ENCODE results near the gene ESR1.
"Not testable (repeated sequence)": the region's sequence is repeated elsewhere in the genome, so short reads cannot be mapped to it uniquely, and the experiment has no call there.

ESR1 gene

DNA sequence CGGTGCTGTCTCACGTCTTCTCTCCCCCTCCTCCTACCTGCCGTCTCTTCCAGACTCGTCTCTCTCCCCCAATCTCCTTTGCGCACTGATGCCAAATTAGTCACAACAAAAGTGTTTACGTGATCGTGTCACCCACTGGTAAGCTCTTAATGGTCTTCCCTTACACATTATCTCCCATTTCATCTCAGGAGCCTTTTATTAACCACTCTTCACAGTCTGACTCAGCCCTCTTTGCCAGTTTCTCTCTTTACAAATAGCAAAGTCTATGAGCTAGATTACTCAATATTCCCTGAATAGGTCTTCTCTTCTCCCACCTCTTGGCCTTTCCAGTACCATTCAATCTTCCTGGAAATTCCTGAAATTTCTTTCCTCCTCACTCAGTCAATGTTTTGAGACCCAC, 247.0 kb downstream of the ESR1 start:
- no peak for DNase-seq (ENCODE audit: low read depth in 2 of 2)

DNA sequence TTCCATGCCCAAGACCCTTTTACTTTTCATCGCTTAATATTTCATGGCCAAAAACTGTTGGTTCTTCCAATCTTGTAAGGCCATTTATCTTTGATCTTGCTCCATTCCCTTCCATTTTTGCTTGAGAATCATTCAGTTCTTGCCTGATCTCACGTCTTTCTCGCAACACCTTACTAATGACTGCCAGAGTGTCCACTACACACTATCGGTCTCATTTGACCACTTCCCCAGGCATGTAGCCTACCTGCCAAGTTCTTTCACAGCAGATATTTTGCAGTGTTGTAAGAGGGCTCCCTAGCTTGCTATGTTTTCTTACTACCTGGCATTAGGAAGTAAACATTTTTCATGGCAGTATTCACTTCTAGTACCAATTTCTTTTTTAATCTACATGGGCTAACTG, 248.0 kb downstream of the ESR1 start:
- no peak for DNase-seq (ENCODE audit: low read depth in 2 of 2)

DNA sequence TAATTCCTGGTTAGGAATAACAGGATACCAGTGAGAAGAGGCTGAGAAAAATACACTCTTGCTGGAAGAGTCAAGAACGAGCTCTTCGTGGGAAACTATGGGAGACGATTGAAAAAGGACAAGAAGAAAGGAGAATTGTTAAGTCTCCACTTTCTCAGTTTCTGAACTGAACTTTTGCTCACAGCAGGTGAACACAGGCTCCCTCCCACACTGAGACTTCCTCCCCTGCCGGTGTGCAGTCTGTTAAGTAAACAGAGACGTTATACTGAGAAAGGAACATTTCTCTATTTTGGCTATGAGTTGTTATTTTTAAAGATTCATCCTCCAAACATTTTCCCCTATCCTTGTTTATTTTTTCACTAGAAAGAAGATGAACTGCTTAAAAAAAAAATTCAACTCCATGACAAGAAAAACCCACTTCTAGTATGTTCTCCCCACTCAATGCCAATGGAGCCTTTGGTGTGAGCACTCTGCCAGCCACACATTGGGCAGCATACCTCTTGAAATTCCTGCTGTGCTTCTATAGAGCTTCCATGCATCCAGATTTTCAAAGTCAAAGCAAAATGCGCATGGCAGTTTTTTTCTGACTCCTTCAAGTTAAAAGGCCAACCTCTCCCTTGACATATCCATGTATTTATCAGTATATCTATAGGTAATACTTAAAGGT, 250.5 kb downstream of the ESR1 start:
- DNase-seq (ENCODE audit: low read depth in 2 of 2): no peak

DNA sequence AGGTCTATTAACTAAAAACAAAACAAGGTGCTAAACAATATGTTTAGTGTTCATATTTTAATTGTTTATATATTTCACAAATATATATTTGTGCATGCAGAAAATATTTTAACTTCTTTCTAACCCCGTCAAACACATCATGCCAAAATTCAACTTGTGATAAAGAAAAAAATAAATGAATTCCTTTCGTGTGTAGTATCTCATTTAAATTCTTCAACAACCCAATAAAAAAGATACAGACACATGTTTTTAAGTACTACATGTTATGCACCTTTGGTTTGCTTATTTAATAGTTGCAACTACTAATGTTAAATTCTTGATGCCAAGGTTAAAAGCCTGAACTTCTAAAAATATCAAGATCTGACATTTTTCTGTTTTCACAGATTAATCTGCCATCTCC, 252.4 kb downstream of the ESR1 start:
- DNase-seq (ENCODE audit: low read depth in 2 of 2): no peak

DNA sequence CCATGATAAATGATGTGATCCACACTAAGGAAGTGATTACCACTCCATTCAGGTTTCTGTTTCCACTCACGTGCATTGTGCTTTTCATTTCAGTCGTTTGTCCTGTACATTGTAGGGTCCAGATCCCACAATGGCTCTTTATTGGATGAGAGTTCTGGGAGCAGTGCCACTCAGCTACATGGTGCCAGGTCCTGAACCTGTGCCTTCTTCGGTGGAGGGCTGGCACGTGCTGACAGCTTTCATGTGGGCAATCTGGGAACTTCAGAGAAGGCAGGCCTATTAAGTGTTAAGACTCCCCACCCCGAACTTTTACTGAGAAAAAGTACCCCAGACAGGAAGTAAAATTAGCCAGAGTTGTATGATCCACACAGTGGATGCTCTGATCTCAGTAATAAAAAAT, 255.0 kb downstream of the ESR1 start:
- DNase-seq (ENCODE audit: low read depth in 2 of 2): no peak

DNA sequence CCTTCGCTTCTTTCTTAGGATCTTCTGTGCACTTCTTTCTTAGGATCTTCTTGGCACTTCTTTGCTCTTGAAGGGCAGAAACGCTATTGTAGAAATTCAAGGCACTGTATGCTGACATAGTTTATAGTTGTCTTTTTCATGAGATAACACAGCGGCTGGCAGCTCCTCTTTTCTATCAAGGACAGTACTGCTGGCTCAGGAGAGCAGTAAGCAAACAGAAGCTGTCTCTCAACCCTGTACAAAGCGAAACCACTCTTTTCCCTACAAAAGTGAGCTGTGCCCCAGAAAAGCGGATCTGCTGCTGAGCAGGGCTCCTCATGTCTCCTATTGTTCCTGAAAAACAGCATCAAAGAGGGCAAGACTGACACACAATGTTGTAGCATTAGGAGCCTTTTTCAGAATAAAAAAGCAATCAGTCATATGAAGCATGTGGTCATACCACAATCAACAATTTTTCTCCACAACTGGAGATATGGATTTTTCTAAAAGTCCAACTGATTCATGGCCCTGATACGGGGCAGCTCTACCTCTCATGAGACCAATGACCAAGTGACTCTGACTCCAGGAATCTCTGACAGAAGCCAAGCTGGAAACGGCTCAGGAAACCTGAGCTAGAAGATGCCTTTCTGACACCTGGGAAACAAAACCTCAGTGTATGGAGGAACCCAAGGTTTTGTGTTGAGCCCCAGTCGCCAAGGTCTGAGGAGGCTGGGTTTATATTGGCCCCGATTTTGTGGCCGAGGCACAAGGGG, 255.9 kb downstream of the ESR1 start:
- DNase-seq (ENCODE audit: low read depth in 2 of 2): no peak

DNA sequence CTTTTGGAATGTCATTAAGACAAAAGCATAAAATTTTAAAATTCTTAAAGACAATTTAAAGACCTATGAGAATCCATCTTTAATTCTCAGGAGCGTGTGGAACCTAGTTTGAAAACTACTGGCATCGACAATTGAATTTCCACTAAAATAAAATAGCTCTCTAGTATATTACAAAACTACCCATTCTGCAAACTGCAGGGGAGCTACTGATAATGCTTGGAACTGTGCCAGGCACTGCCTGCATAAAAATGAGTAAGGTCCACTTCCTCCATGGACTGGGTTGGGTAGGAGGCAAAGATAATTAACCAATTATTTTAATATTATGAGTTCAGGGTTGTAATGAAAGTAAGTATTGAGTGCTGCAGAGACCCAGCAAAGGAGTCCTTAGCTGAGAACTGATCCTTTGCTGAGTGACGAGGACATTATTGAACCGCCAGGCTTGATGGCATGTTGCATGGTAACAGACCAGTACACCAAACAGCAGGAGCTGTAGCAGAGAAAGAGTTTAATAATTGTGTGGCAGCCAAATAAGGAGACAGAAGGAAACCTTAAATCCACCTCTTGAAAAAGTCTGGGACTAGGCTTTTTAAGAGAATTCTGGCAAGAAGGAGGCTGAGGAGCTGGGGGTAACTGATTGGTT, 261.3 kb downstream of the ESR1 start:
- DNase-seq (ENCODE audit: low read depth in 2 of 2): no peak

DNA sequence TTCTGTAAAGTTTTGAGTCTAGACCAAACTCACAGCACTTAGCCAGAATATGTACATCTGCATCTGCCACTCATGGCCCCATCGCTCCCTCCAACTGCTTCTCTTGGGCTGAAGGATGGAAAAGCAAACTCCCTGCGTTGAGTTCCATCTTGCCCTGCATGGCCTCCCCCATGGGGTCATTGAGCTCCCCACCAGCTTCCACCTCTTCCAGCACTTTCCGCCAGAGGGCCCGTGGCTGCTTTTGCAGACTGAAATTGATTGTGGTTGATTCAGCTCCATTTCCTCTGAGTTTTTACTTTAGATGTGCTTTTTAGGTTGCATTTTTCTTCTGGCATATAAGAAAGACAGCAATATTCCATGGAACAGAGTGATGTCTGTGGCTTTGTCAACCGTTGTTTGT, 263.1 kb downstream of the ESR1 start:
- DNase-seq (ENCODE audit: low read depth in 2 of 2): no peak

DNA sequence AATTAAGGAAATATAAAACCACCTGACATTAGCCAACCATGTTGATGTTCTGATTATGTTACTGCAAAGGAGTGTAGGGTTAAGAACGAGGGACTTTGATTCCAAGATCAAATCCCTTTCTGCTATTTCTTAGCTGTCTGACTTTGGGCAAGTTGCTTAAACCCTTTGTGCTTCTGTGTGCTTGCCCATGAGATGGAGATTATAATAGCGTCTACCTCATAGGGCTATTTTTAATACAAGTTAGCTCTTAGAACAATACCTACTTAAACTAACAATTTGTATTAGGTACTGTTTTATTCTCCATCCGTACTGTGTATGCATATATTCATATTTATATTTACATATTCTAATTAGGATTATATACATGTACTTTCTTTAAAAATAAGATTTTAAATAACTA, 263.8 kb downstream of the ESR1 start:
- no peak for DNase-seq (ENCODE audit: low read depth in 2 of 2)

DNA sequence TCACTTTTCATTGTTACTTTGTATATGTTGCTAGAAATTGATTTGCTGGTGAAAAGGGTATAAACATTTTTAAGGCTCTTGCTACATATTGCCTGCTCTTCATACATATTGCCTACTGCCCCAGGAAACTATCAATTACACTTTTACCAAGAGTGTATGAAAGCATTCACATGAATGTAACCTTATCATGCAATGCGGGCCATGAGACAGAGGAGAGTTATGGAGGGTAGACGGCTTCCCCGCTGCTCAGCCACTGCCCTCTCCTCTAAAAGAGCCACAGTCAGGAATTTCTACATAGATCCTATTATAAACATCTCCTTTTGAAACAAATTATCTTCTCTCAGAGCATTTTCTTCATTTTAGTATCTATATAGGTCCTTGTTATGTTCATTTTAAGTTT, 264.4 kb downstream of the ESR1 start:
- DNase-seq (ENCODE audit: low read depth in 2 of 2): no peak

DNA sequence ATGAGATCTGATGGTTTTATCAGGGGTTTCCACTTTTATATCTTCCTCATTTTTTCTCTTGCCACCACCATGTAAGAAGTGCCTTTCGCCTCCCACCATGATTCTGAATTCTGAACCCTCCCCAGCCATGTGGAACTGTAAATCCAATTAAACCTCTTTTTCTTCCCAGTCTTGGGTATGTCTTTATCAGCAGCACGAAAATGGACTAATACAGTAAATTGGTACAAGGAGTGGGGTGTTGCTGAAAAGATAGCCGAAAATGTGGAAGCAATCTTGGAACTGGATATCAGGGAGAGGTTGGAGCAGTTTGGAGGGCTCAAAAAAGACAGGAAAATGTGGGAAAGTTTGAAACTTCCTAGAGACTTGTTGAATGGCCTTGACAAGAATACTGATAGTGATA, 268.8 kb downstream of the ESR1 start:
- not testable (repeated sequence) for DNase-seq (ENCODE audit: low read depth in 2 of 2)

DNA sequence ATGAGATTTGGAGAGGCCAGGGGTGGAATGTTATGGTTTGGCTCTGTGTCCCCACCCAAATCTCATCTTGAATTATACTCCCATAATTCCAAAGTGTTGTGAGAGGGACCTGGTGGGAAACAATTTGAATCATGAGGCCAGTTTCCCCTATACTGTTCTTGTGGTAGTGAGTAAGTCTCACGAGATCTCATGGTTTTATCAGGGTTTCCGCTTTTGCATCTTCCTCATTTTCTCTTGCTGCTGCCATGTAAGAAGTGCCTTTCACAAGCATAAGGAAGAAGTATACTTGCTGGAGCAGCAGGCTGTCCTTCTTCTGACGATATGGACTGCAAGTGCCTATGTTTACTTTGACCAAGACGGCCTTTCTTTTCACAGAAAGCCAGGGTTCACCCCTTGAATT, 270.5 kb downstream of the ESR1 start:
- no peak for DNase-seq (ENCODE audit: low read depth in 2 of 2)

DNA sequence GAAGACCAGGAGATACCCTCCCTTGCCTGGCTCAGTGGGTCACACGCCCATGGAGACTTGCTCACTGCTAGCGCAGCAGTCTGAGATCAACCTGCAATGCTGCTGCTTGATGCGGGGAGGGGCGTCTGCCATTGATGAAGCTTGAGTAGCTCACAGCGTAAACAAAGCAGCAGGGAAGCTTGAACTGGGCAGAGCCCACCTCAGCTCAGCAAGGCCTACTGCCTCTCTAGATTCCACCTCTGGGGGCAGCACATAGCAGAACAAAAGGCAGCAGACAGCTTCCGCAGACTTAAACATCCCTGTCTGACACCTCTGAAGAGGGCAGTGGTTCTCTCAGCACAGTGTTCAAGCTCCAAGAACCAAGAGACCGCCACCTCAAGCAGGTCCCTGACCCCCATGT, 271.3 kb downstream of the ESR1 start:
- DNase-seq (ENCODE audit: low read depth in 2 of 2): no peak

DNA sequence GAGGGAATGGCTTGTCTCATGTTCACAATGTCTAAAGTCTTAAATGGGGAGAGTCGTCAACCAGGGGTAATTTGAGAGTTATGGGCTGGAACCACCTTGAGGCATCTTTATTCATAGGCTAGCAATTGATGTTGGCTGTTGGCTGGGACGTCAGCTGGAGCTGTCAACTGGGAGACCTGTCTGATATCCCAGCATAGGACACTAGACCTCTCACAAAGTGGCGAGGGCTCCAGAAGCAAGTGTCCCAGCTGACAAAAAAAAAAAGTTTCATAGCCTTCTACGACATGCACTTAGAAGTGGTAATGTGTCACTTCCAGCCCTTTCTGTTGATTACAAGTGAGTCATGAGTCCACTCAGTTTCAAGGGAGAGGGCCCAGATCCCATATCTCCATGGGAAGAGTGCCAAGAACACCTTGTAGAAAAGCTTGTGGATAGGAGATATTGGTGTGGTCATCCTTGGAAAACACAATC, 278.0 kb downstream of the ESR1 start:
- no peak for DNase-seq (ENCODE audit: low read depth in 2 of 2)

DNA sequence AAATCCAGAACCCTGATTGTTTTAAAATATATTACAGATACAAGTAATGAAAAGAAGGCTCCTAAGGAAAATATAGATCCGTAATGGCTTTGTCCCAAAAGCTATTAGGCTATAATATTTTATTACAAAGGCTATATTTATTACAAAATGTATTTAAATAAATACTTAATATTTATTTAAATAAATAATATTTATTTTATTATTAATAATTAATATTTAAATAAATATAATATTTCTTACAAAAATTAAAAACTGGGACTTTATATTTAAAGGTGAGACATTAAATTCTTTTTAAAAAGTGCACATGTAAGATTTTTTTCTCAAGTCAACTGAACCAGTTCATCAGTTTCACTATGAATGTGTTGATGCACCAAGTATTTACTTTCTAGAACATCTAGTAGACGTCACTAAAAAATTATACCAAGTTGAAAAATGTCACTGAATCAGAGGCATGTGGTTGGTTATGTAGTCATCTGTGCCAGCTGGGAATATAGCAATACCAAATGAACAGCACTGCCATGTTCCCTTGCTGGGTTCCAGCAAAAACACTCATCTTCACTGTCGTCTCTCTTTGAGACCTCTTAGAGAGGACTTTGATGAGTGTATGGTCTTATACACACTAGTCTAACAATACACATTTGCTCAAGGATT, 278.9 kb downstream of the ESR1 start:
- DNase-seq (ENCODE audit: low read depth in 2 of 2): no peak

DNA sequence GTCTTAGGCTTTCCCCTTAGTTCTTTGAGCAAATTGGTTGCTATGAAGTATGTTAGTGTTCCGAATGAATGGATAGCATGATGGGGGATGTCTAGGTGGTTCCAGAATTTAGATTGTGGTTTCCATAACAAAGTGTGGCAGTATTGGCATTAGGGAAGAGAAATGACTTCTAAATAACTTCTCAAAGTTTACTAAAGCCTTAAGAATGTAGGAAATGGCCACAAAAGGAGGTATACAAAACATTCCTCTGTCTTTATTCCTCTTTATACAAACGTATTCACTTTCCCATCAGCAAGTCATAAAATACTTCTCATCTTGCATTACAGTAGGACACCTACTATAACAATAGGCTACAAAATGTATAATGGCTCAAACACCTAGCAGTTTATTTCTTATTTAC, 279.6 kb downstream of the ESR1 start:
- DNase-seq (ENCODE audit: low read depth in 2 of 2): no peak

DNA sequence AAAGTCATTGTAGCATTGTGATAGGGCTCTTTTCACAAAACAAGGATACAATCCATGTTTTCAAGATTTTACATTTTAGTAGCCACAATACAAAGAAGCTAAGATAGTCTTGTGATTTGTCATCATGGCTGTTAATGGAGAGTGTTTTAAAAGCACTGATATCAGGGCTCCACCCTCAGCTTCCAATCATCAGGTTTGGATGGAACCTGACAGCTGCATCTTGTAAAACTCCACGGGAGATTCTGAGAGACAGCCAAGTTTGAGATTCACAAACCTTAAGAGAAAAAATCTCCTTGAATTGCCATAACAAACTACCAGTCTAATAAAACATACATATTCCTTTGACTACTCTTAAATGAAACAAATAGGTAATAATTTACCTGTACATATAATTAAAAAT, 280.2 kb downstream of the ESR1 start:
- DNase-seq (ENCODE audit: low read depth in 2 of 2): no peak

DNA sequence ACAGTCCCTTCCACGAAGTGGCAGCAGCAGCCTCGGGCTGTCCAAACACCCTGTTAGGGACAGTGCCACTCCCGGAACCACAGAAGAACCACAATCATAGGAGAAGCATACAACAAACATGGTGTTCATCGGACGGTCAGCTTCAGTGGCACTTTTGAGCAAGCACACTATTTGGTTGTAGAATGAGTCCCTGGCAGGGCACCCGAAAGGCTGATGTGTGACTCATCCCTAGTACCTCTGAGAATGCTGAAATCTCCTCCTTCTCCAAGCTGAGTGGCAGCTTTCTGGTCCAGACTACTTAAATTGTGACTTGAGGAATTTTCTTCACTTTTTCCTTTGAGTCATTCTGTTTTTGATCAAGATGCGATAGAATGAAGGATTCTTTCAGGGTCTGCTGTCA, 282.5 kb downstream of the ESR1 start:
- no peak for DNase-seq (ENCODE audit: low read depth in 2 of 2)

DNA sequence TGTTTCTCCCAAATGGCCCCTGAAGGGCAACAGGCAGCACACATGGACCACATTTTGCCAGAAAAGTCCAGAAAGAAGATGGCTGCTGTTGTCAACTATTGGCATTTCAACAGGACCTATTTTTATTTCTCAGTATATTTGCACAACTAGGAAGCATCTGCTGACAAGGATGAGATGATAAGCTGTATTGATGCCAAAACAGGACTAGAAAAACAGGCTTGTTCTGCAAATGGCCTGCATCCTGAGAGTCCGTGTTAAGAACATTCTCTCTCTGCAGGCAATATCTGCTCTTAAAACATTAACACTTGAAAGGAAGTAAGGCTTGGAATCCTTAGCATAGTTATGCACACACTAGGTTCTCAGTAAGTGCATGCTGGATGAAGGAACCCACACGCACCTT, 283.7 kb downstream of the ESR1 start:
- no peak for DNase-seq (ENCODE audit: low read depth in 2 of 2)

DNA sequence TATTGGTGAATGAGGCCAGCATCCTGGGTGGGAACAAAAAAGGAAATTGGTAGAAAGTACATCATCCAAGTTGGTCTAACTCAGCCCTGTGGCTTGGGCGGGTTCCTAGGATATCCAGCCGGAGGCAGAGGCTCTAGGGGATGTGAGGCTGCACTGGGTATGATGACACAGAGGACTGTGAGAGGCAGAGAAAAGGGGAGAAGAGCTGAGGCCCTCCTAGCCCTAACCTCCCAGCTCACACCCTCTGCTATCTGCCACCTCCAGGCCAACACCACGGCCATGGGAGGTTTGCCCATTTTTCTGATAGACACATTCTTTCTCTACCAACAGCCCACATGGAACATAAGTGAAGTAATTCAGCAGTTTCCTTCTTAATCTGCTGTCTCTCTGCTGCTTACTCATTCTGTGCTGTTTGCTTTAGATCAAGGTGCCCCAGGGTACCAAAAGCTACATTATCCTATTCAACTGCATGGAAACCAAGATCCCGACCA, 284.4 kb downstream of the ESR1 start:
- DNase-seq (ENCODE audit: low read depth in 2 of 2): no peak

DNA sequence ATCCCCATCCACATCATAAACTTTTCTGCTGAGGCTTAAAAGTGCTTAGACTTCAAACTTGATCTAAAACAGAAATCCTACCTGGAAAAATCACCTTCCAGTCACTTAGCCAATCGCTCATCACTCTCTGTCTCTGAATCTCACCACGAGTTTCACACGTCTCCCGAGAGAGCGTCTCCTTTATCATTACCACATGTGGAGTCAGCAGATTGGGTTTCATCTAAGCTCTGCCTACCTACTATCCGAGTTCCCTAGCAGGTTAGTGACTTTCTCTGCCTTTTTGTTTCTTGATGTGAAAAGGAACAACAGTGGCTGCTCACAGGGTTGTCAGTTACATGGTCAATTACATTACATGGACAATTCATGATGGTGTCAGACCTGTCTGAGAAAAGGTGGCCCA, 286.2 kb downstream of the ESR1 start:
- DNase-seq (ENCODE audit: low read depth in 2 of 2): no peak

DNA sequence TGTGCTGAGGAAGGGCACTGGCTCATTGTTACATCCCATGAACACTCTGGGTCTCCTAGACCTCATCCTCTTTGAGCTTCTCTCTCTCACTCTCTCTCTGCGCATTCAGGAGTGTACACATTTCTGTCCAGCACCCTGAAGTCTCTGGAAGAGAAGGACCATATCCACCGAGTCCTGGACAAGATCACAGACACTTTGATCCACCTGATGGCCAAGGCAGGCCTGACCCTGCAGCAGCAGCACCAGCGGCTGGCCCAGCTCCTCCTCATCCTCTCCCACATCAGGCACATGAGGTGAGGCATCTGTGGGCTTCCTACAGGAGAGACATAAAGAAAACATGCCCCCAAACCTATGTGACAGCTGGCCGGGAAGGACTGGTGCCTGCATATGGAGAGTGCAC, 286.8 kb downstream of the ESR1 start:
- no peak for DNase-seq (ENCODE audit: low read depth in 2 of 2)
